ENCODE measurements around the gene GNAO1. TPM values are rescaled to one million over a fixed set of nuclear protein-coding genes. Genes with fewer than 3 reads are reported as not detected.
"Not testable (repeated sequence)": the region's sequence is repeated elsewhere in the genome, so short reads cannot be mapped to it uniquely, and the experiment has no call there.

The GNAO1 gene
- total RNA-seq, 1 experiment from 2014 or later = not detected

- DNase-seq (ENCODE audit: low spot score) = peak; percentile 86
Measured at GRCh38 chr16:56389554-56389953, 198.3 kb downstream of the GNAO1 start.

DNA sequence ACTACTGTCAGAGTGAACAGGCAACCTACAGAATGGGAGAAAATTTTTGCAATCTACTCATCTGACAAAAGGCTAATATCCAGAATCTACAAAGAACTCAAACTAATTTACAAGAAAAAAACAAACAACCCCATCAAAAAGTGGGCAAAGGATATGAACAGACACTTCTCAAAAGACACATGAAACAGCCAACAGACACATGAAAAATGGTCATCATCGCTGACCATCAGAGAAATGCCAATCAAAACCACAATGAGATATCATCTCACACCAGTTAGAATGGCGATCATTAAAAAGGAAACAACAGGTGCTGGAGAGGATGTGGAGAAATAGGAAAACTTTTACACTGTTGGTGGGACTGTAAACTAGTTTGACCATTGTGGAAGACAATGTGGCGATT is 205.4 kb downstream of the GNAO1 start:
- DNase-seq (ENCODE audit: low spot score) = not testable (repeated sequence)

GRCh38 chr16:56399047-56399446 is 207.8 kb downstream of the GNAO1 start:
- DNase-seq (ENCODE audit: low spot score) = no peak

DNA sequence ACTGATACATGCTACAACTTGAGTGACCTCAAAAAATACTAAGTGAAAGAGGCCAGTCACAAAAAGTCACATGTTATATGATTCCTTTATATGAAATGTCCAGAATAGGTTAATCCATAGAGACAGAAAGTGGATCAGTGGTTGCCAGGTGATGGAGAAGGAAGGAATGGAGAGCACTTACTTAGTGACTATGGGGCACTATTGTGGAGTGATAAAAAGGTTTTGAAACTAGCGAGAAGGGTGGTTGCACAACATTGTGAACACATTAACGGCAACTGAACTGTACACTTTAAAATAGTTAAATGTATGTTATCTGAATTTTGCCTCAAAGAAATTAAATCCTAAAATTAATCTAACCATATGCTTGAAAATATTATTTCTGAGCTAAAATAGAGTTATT is 208.2 kb downstream of the GNAO1 start:
- no peak for DNase-seq (ENCODE audit: low spot score)

GRCh38 chr16:56400458-56400857 is 209.2 kb downstream of the GNAO1 start:
- no peak for DNase-seq (ENCODE audit: low spot score)

GRCh38 chr16:56401482-56401881 is 210.2 kb downstream of the GNAO1 start:
- no peak for DNase-seq (ENCODE audit: low spot score)

- no peak for DNase-seq (ENCODE audit: low spot score)
Measured at GRCh38 chr16:56405977-56406672, 214.8 kb downstream of the GNAO1 start.

Other genes with a start within 250 kb of the GNAO1 start
- 172 and 175 TPM in 2 replicates for gene AMFR, start 234.1 kb downstream of the GNAO1 start, total RNA-seq (2014; rRNA removed; shearing (Covaris generic))